ENCODE data around the gene PTGDR. TPM values are rescaled to one million over a fixed set of nuclear protein-coding genes. Genes with fewer than 3 reads are reported as not detected.

Gene PTGDR
- total RNA-seq, 1 donor from 2014 or later: 0.23 TPM

DNA sequence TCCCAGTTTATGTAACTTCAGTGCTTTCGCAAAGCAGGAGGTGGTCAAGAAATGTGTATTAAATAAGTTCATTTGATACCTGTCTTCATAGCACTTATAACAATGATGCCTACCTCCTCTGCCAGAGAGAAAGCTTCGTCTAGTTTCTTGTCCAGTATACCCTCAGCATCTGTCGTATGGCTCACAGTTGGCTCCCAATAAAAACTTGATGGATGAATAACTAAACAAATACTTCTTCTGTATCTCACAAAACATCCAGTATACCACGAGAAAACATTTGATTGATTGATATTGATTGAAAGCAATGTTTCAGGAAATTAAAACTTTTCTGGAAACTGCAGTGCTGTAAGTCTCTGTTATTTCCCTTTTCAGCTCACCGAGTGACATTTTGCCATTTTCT, 26.9 kb upstream of the PTGDR start:
- no peak for DNase-seq (ENCODE audit: low spot score)
- TF ChIP-seq, protein P1, sequence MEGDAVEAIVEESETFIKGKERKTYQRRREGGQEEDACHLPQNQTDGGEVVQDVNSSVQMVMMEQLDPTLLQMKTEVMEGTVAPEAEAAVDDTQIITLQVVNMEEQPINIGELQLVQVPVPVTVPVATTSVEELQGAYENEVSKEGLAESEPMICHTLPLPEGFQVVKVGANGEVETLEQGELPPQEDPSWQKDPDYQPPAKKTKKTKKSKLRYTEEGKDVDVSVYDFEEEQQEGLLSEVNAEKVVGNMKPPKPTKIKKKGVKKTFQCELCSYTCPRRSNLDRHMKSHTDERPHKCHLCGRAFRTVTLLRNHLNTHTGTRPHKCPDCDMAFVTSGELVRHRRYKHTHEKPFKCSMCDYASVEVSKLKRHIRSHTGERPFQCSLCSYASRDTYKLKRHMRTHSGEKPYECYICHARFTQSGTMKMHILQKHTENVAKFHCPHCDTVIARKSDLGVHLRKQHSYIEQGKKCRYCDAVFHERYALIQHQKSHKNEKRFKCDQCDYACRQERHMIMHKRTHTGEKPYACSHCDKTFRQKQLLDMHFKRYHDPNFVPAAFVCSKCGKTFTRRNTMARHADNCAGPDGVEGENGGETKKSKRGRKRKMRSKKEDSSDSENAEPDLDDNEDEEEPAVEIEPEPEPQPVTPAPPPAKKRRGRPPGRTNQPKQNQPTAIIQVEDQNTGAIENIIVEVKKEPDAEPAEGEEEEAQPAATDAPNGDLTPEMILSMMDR (IDR thresholded peaks at IDR 0.05; ENCODE audit: unreplicated experiment): no peak
- Mint-ChIP-seq H3K36me3 (ENCODE audit: low read depth, unreplicated experiment) (no peaks in the 10 kb centered on the region), H3K4me1 (ENCODE audit: unreplicated experiment) (no peaks in the 10 kb centered on the region), H3K4me3 (ENCODE audit: unreplicated experiment) (no peak overlapping the region), H3K9me3 (ENCODE audit: unreplicated experiment) (no peaks in the 10 kb centered on the region), H3K27me3 (ENCODE audit: unreplicated experiment) (no peaks in the 10 kb centered on the region), H3K27ac (ENCODE audit: unreplicated experiment) (no peak overlapping the region)

DNA sequence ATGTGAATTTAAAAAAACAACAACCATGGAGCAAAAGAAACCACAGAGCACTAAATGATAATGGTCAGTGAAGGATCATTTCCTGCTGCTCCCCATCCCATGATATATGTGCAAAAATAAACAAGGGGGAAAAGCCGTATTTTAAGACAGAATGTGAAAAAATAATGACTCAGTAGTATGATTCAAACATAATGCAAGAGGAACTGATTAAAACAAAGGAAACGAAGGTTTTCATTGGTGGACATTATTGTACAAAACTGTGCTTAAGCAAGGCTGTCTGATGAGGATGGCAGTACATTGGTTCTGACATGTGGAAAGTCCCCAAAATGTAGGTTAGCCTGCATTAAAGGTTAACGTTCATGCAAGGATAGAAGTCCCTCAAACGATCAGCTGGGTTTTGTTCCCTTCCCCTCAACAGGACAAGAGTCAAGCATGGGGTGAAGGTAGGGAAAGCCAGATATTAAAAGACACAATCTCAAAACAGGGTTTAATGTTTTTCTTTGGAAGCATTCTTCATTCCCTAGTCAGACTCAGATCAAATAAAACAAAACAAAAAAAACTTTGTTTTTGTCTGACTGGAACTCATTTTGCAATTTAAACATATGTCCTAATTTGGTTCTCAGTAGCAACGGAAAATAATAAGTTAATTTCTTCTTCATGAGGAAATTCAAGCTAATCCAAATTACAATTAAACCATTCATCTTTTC, 26.3 kb upstream of the PTGDR start:
- no peak for DNase-seq (ENCODE audit: low spot score)
- Mint-ChIP-seq H3K4me3 (ENCODE audit: unreplicated experiment) (no peak overlapping the region), H3K27me3 (ENCODE audit: unreplicated experiment) (no peaks in the 10 kb centered on the region)

DNA sequence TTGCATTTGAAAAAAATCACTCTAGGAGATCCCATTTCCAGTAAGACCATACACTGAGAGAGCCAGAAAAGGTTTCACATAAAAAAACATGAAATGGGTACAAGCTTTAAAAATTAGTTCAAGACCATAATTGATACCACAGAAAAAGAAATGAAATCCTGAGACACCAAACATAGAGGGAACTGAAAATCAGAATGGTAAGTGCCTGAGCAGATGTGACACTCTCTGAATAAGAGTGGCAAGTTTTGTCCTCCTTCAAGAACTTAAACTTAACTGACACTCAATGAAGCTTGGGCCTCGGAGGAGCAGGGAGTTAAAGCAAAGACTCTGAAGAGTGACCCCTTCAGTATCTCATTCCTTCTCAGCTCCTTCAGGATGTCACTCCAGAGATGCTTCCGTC, 23.2 kb upstream of the PTGDR start:
- H3K9me3 Mint-ChIP-seq (ENCODE audit: unreplicated experiment): no peaks in the 10 kb centered on the region
- H3K4me1 Mint-ChIP-seq (ENCODE audit: unreplicated experiment): peaks cover 2% of the 10 kb centered on the region
- no peaks in the 10 kb centered on the region for H3K27me3 Mint-ChIP-seq (ENCODE audit: unreplicated experiment)
- H3K4me3 Mint-ChIP-seq (ENCODE audit: unreplicated experiment): no peak overlapping the region
- TF ChIP-seq, protein P1 (IDR thresholded peaks at IDR 0.05; ENCODE audit: unreplicated experiment): no peak
- H3K36me3 Mint-ChIP-seq (ENCODE audit: low read depth, unreplicated experiment): no peaks in the 10 kb centered on the region
- H3K27ac Mint-ChIP-seq (ENCODE audit: unreplicated experiment): no peak overlapping the region
- DNase-seq (ENCODE audit: low spot score): no peak

More for the DNA sequence above, 26.3 kb upstream of the PTGDR start:
- Mint-ChIP-seq H3K27ac (ENCODE audit: unreplicated experiment) (no peak overlapping the region), H3K9me3 (ENCODE audit: unreplicated experiment) (no peaks in the 10 kb centered on the region), H3K36me3 (ENCODE audit: low read depth, unreplicated experiment) (no peaks in the 10 kb centered on the region), H3K4me1 (ENCODE audit: unreplicated experiment) (no peaks in the 10 kb centered on the region)
- TF ChIP-seq, protein P1 (IDR thresholded peaks at IDR 0.05; ENCODE audit: unreplicated experiment): no peak

DNA sequence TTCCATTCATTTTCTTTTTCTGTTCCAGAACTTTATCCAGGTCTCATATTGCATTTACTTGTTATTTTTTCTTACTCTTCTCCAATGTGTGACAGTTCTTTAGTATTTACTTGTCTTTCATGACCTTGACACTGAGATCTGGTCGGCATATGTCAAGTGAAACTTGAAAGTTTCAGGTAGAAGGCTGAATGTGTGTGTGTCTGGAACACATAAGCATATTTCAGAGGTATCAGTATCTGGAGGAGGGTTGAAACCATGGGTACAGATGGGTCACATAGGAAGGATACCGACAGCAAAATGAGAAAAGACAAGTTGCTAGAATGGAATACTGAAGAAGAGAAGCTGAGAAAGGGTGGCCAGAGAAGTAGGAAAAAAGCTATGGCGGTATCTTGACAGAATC, 22.5 kb upstream of the PTGDR start:
- Mint-ChIP-seq H3K9me3 (ENCODE audit: unreplicated experiment) (no peaks in the 10 kb centered on the region), H3K27me3 (ENCODE audit: unreplicated experiment) (no peaks in the 10 kb centered on the region), H3K4me3 (ENCODE audit: unreplicated experiment) (no peak overlapping the region), H3K27ac (ENCODE audit: unreplicated experiment) (no peak overlapping the region), H3K4me1 (ENCODE audit: unreplicated experiment) (peaks cover 2% of the 10 kb centered on the region), H3K36me3 (ENCODE audit: low read depth, unreplicated experiment) (no peaks in the 10 kb centered on the region)
- no peak for DNase-seq (ENCODE audit: low spot score)
- TF ChIP-seq, protein P1 (IDR thresholded peaks at IDR 0.05; ENCODE audit: unreplicated experiment): no peak

DNA sequence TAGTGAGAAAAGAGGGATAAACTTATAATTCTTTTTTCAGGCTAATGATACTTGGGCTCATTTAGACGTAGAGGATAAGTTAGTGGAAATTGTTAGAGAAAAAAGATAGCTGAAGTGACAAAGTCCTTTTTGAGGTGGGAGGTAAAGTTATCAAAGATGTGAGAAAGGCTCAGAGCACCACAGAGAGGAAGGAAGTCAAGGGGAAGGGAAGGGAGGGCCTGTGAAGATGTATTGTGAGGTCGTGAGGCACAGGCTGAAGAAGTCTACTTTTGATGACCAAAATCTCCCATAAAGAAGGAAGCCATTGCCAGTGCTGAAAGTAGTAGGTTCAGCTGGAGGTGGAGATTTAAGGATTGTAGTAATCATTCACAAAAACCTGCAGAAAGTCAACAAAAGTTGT, 19.4 kb upstream of the PTGDR start:
- H3K27ac Mint-ChIP-seq (ENCODE audit: unreplicated experiment): no peak overlapping the region
- TF ChIP-seq, protein P1 (IDR thresholded peaks at IDR 0.05; ENCODE audit: unreplicated experiment): no peak
- no peak for DNase-seq (ENCODE audit: low spot score)
- peaks cover 1% of the 10 kb centered on the region for H3K27me3 Mint-ChIP-seq (ENCODE audit: unreplicated experiment)
- H3K4me1 Mint-ChIP-seq (ENCODE audit: unreplicated experiment): peaks cover 2% of the 10 kb centered on the region
- H3K4me3 Mint-ChIP-seq (ENCODE audit: unreplicated experiment): no peak overlapping the region
- H3K9me3 Mint-ChIP-seq (ENCODE audit: unreplicated experiment): no peaks in the 10 kb centered on the region
- H3K36me3 Mint-ChIP-seq (ENCODE audit: low read depth, unreplicated experiment): no peaks in the 10 kb centered on the region

Measured in endothelial cell (in vitro differentiated cells).